HG03196 (cell line): ENCODE results near the gene ZMIZ1.

Experiments
- ATAC-seq: cut with Tn5 transposase; IDR thresholded peaks from one replicate; pipeline ENCODE4 v1.9.1; 2021; ENCODE audit not compliant: unreplicated experiment

Gene ZMIZ1

GRCh38 chr10:79184657-79185056, 115.9 kb downstream of the ZMIZ1 start:
- ATAC-seq = no peak

- no peak for ATAC-seq
Observed at GRCh38 chr10:79185067-79185774, 116.5 kb downstream of the ZMIZ1 start.

GRCh38 chr10:79185796-79186374, 117.1 kb downstream of the ZMIZ1 start:
- no peak for ATAC-seq

GRCh38 chr10:79186486-79187120, 117.8 kb downstream of the ZMIZ1 start:
- ATAC-seq = no peak

GRCh38 chr10:79187121-79187940, 118.6 kb downstream of the ZMIZ1 start:
- ATAC-seq = no peak

GRCh38 chr10:79188154-79188965, 119.6 kb downstream of the ZMIZ1 start:
- no peak for ATAC-seq

- no peak for ATAC-seq
Observed at GRCh38 chr10:79189181-79189580, 120.4 kb downstream of the ZMIZ1 start.

- ATAC-seq = no peak
Observed at GRCh38 chr10:79189853-79190435, 121.2 kb downstream of the ZMIZ1 start.

- no peak for ATAC-seq
Observed at GRCh38 chr10:79190740-79191261, 122.0 kb downstream of the ZMIZ1 start.

- no peak for ATAC-seq
Observed at GRCh38 chr10:79191951-79192676, 123.3 kb downstream of the ZMIZ1 start.

- ATAC-seq = no peak
Observed at GRCh38 chr10:79192677-79193003, 123.9 kb downstream of the ZMIZ1 start.

- no peak for ATAC-seq
Observed at GRCh38 chr10:79193694-79194382, 125.1 kb downstream of the ZMIZ1 start.

GRCh38 chr10:79195091-79195923, 126.5 kb downstream of the ZMIZ1 start:
- ATAC-seq = peak; percentile 75

- ATAC-seq = no peak
Observed at GRCh38 chr10:79196470-79197461, 128.0 kb downstream of the ZMIZ1 start.

GRCh38 chr10:79197558-79197957, 128.8 kb downstream of the ZMIZ1 start:
- ATAC-seq = no peak

GRCh38 chr10:79200346-79200745, 131.6 kb downstream of the ZMIZ1 start:
- ATAC-seq = no peak

GRCh38 chr10:79201706-79202105, 132.9 kb downstream of the ZMIZ1 start:
- ATAC-seq = no peak
